Natural killer cell (primary cell): ENCODE results near the gene GNAS-AS1. TPM values are rescaled to one million over a fixed set of nuclear protein-coding genes. Genes with fewer than 3 reads are reported as not detected.
A peak's percentile ranks its signal among the peaks of the same experiment; 100 is the strongest.

ENCODE experiments used
- ATAC-seq, 3 donors: fragments of 150-1000 bp in 2 of 3; fragments of 200-7000 bp in 1 of 3; cut with Tn5 transposase; 1 replicate in 1 of 3; 2 replicates in 2 of 3; pipeline ENCODE4 v1.10.0; 2021; ENCODE audit warnings: mild to moderate bottlenecking in 2 of 3, moderate library complexity in 2 of 3
- DNase-seq, 2 donors: peaks; one replicate each; pipeline versions ENCODE4 v3.0.0 to v3.0.0-alpha.2; 2013 to 2021; ENCODE audit warnings: mixed read lengths in 1 of 2
- H3K27ac ChIP-seq: one replicate; pipeline ENCODE4 v1.5.1; 2013; ENCODE audit warnings: mild to moderate bottlenecking, low read length
- H3K27me3 ChIP-seq: one replicate; pipeline ENCODE4 v1.6.1; 2013; ENCODE audit warnings: low read length; ENCODE audit not compliant: control insufficient read depth, insufficient read depth
- H3K36me3 ChIP-seq: one replicate; pipeline ENCODE4 v1.6.1; 2013; ENCODE audit warnings: low read length; ENCODE audit not compliant: control insufficient read depth, insufficient read depth
- H3K4me1 ChIP-seq: one replicate; pipeline ENCODE4 v1.6.1; 2013; ENCODE audit warnings: low read length; ENCODE audit not compliant: control insufficient read depth, insufficient read depth
- H3K4me3 ChIP-seq: one replicate; pipeline ENCODE4 v1.5.1; 2013; ENCODE audit warnings: low read length
- H3K9me3 ChIP-seq: one replicate; pipeline ENCODE4 v1.6.1; 2013; ENCODE audit warnings: low read length; ENCODE audit not compliant: control insufficient read depth, insufficient read depth
- H3K27ac Mint-ChIP-seq, 2 donors: one replicate each; pipeline ENCODE4 v1.8.0; 2022; ENCODE audit warnings: mild to moderate bottlenecking in 2 of 2, mixed read lengths in 2 of 2, moderate library complexity in 1 of 2
- H3K27me3 Mint-ChIP-seq, 2 donors: one replicate each; pipeline ENCODE4 v1.8.0; 2022; ENCODE audit warnings: low read depth in 2 of 2, mixed read lengths in 2 of 2
- H3K36me3 Mint-ChIP-seq: one replicate; pipeline ENCODE4 v1.8.0; 2022; ENCODE audit warnings: mixed read lengths
- H3K4me1 Mint-ChIP-seq, 2 donors: one replicate each; pipeline ENCODE4 v1.8.0; 2022; ENCODE audit warnings: mixed read lengths in 2 of 2
- H3K4me3 Mint-ChIP-seq: one replicate; pipeline ENCODE4 v1.8.0; 2022; ENCODE audit warnings: mild to moderate bottlenecking, moderate library complexity, mixed read lengths
- H3K9me3 Mint-ChIP-seq, 2 donors: one replicate each; pipeline ENCODE4 v1.8.0; 2022; ENCODE audit warnings: mixed read lengths in 2 of 2
- WGBS: methylation state at CpG from one replicate; pipeline ENCODE4 v1.1.7; 2013; ENCODE audit warnings: missing lambda C conversion rate; ENCODE audit not compliant: insufficient coverage; 5-methylcytosine and 5-hydroxymethylcytosine counted together
- intact Hi-C: fragments of 100-400 bp; cut with micrococcal nuclease; formaldehyde crosslinking; loops from one replicate; pipeline ENCODE4 v1.14.2; 2022
- total RNA-seq, 4 donors: library from RNA; stranded (reverse); fragments of 120-200 nt in 1 of 4; gene quantifications; one replicate each; pipeline versions ENCODE4 v1.2.3 to v1.2.4, GENCODE V29; 2013 to 2022
- TF ChIP-seq, protein P1 (sequence below): fragments of 200-600 bp; IDR thresholded peaks from one replicate; pipeline ENCODE4 v1.8.0; 2022; ENCODE audit warnings: antibody characterized with exemption

The GNAS-AS1 gene
- total RNA-seq, 3 donors from 2014 or later (not counting 1 experiment from before 2014, with no cell fraction given), result 0.60 to 0.66 TPM; not detected in 1

- Mint-ChIP-seq H3K9me3 (no peaks in the 10 kb centered on the region), H3K4me1 (peaks cover 74 to 75% of the 10 kb centered on the region in 2 donors), H3K36me3 (no peaks in the 10 kb centered on the region), H3K4me3 (no peak overlapping the region), H3K27ac (peak overlapping the region in 1 of 2 donors; percentile 90), H3K27me3 (no peaks in the 10 kb centered on the region)
- WGBS, result 93% methylated on average over 15 of the region's 15 CpGs
- DNase-seq (no peak), ATAC-seq (no peak)
- Histone ChIP-seq H3K4me1 (peaks cover 8% of the 10 kb centered on the region), H3K27ac (no peak overlapping the region), H3K4me3 (no peak overlapping the region), H3K27me3 (no peaks in the 10 kb centered on the region), H3K9me3 (no peaks in the 10 kb centered on the region), H3K36me3 (peaks cover 24% of the 10 kb centered on the region)
- intact Hi-C loops, result loop anchor here (10.0 kb wide), 1 partner anchor 266 kb away; the partner anchor contains the start of gene ZNF831
- TF ChIP-seq, protein P1, sequence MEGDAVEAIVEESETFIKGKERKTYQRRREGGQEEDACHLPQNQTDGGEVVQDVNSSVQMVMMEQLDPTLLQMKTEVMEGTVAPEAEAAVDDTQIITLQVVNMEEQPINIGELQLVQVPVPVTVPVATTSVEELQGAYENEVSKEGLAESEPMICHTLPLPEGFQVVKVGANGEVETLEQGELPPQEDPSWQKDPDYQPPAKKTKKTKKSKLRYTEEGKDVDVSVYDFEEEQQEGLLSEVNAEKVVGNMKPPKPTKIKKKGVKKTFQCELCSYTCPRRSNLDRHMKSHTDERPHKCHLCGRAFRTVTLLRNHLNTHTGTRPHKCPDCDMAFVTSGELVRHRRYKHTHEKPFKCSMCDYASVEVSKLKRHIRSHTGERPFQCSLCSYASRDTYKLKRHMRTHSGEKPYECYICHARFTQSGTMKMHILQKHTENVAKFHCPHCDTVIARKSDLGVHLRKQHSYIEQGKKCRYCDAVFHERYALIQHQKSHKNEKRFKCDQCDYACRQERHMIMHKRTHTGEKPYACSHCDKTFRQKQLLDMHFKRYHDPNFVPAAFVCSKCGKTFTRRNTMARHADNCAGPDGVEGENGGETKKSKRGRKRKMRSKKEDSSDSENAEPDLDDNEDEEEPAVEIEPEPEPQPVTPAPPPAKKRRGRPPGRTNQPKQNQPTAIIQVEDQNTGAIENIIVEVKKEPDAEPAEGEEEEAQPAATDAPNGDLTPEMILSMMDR, result no peak
Observed at GRCh38 chr20:58898629-58899408, 48.1 kb upstream of the GNAS-AS1 start.

DNA sequence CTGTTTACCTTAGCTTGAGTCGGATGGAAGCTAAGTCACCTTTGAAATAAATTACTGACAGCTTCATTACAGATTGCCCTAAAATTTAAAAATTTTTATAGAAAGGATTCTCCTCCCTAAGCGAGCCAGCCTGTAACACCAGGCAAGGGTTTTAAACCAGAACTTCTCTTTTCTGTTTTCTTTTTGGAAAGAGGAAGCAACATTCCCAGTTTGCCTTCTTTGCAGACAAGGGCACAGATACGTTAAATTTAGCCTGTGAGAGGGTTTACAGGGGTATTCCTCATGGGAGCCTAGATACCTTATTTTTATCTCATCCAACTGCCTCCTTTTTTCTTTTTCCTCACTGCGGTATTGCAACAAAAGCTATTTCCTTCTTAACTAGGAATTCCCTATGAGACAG is 46.8 kb upstream of the GNAS-AS1 start:
- H3K4me1 ChIP-seq, result peaks cover 10% of the 10 kb centered on the region
- WGBS, result 79% methylated on average over 2 of the region's 4 CpGs
- peaks cover 16% of the 10 kb centered on the region for H3K36me3 ChIP-seq
- TF ChIP-seq, protein P1, result no peak
- ATAC-seq (no peak), DNase-seq (no peak)
- H3K27me3 ChIP-seq, result no peaks in the 10 kb centered on the region
- Mint-ChIP-seq H3K36me3 (no peaks in the 10 kb centered on the region), H3K4me3 (no peak overlapping the region), H3K4me1 (peaks cover 74 to 78% of the 10 kb centered on the region in 2 donors), H3K9me3 (no peaks in the 10 kb centered on the region), H3K27me3 (no peaks in the 10 kb centered on the region), H3K27ac (peak overlapping the region; percentile 90 to 97)
- intact Hi-C loops, result loop anchor here (10.0 kb wide), 1 partner anchor 267 kb away; the partner anchor contains the start of gene ZNF831
- no peak overlapping the region for H3K27ac ChIP-seq
- no peaks in the 10 kb centered on the region for H3K9me3 ChIP-seq
- H3K4me3 ChIP-seq, result no peak overlapping the region

DNA sequence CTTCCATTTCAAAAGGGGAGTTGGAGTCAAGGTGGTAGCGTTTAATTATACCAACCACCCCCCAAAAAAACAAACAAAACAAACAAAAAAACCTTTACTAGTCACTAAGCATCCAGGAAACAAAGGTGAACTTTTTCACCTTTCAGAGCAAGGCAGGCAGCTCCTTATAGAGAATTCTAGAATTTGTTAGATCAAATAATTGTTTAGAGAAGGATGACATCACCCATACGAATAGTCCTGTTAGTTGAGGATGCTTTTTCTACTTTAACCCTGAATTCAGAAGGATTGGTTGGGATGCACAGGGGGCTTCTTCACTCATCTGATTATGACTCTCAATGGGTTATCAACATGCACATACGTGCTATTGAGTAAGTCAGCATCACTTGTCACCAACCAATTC is 46.1 kb upstream of the GNAS-AS1 start:
- H3K4me3 Mint-ChIP-seq, result no peak overlapping the region
- H3K36me3 Mint-ChIP-seq, result no peaks in the 10 kb centered on the region
- Histone ChIP-seq H3K27ac (no peak overlapping the region), H3K36me3 (peaks cover 12% of the 10 kb centered on the region), H3K9me3 (no peaks in the 10 kb centered on the region), H3K4me3 (no peak overlapping the region), H3K27me3 (no peaks in the 10 kb centered on the region), H3K4me1 (peaks cover 10% of the 10 kb centered on the region)
- TF ChIP-seq, protein P1, result no peak
- H3K27ac Mint-ChIP-seq, result peak overlapping the region; percentile 90 to 97
- 82% methylated on average over 2 of the region's 3 CpGs for WGBS
- ATAC-seq, result no peak
- no peaks in the 10 kb centered on the region for H3K9me3 Mint-ChIP-seq
- intact Hi-C loops, result loop anchor here (10.0 kb wide), 1 partner anchor 268 kb away; the partner anchor contains the start of gene ZNF831
- H3K27me3 Mint-ChIP-seq, result no peaks in the 10 kb centered on the region
- DNase-seq, result no peak
- H3K4me1 Mint-ChIP-seq, result peaks cover 69 to 80% of the 10 kb centered on the region in 2 donors
